GM19239 (cell line): ENCODE measurements around the gene CGB3.
"Not testable (repeated sequence)": the region's sequence is repeated elsewhere in the genome, so short reads cannot be mapped to it uniquely, and the experiment has no call there.

Source experiments
- DNase-seq: peaks from one replicate; pipeline ENCODE4 v3.0.0; 2011; ENCODE audit warnings: low spot score; ENCODE audit not compliant: insufficient read length
- FAIRE-seq: peaks from 2 replicates; lab custom pipeline; 2011; peaks lifted over from hg19 to GRCh38; lab: Jason Lieb, UNC

Gene CGB3

GRCh38 chr19:49043548-49043947, 19.4 kb upstream of the CGB3 start, which contains the start of gene CGB5:
TSS of gene CGB5 (plus strand) at chr19:49043848. CDS start at chr19:49044210, 362 bp downstream.
- not testable (repeated sequence) for DNase-seq, FAIRE-seq

GRCh38 chr19:49042666-49043065, 18.5 kb upstream of the CGB3 start:
- not testable (repeated sequence) for FAIRE-seq, DNase-seq

DNA sequence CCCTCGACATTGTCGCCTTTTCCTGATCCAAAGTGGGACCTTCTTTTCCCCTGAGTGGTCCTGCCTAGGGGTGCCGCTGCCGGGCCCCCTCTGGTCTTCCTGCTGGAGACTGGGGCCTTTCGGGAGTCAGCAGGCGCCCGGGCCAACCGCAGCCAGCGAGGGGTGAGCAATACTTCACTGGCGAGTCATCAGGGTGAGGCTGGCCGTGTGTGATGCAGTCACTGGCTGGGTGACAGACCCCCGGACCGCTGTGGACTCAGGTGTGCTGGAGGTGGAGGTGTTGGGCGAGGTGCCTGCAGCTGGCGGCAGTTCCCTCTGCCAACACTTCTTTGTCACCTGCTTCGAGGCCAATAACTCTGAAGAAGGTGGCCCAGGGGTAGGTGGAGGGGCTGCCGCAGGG, 18.0 kb upstream of the CGB3 start:
- no peak for DNase-seq
- FAIRE-seq, result no peak

GRCh38 chr19:49039736-49040135, 15.6 kb upstream of the CGB3 start:
- FAIRE-seq, result not testable (repeated sequence)

GRCh38 chr19:49038557-49039276, 14.6 kb upstream of the CGB3 start:
- FAIRE-seq, DNase-seq: not testable (repeated sequence)

More at GRCh38 chr19:49039736-49040135, 15.6 kb upstream of the CGB3 start:
- DNase-seq, result not testable (repeated sequence)

DNA sequence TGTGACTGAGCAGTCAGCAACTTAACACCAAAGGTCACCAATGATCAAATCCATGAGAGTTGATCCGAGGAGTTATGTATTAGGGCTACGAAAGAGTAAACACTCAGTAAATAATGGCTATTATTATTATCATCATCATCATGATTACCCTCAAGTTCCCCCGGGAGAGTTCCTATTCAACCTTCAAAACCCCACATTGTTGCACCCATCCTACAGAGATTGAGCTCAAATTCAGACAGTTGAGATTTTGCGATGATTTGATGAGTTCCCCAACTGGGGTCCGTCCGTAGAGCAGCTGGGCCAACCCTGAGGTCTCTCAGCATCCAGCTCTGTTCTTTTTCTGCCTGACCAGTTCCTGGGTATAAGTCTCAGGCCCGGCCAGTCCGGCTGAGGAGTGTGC, 14.0 kb upstream of the CGB3 start:
- not testable (repeated sequence) for DNase-seq, FAIRE-seq

DNA sequence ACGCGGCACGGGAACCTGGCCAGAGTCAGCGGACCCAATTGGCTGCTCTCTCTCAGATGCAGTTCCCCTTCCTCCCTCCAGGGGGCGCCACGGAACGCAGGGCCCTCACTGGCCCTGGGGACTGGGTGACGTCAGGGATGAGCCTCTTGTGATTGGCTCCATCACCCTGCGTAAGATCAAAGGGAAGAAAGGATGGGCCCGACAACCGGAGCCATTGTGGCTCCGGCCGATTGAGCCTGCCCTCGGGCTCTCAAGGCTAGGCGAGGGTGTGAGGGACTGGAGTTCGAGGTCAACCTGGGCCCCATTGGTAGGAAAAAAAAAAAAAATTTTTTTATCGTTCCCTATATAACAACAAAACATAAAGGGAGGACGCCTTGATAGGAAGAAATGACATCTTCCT, 12.7 kb upstream of the CGB3 start, which contains the start of gene CGB1:
CGB1 (minus strand) TSS at position 81 of the 400 bp plus-strand sequence. CDS start 184 bp downstream, outside the sequence.
- not testable (repeated sequence) for DNase-seq, FAIRE-seq

DNA sequence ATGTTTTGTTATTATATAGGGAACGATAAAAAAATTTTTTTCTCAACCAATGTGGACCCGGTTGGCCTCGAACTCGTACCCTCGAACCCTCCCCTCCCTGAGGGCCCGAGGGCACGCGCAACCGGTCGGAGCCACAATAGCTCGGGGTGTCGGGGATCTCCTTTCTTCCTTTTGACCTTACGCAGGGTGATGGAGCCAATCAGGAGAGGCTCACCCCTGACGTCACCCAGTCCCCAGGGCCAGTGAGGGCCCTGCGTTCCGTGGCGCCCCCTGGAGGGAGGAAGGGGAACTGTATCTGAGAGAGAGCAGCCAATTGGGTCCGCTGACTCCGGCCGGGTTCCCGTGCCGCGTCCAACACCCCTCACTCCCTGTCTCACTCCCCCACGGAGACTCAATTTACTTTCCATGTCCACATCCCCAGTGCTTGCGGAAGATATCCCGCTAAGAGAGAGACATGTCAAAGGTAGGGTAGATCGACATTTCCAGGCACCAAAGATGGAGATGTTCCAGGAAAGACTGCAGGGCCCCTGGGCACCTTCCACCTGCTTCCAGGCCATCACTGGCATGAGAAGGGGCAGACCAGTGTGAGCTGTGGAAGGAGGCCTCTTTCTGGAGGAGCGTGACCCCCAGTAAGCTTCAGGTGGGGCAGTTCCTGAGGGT, 7.6 kb upstream of the CGB3 start, which contains the start of gene CGB2:
CGB2 (plus strand) TSS at position 249 of the 660 bp plus-strand sequence; CDS start at position 455, 206 bp downstream.
- not testable (repeated sequence) for FAIRE-seq, DNase-seq

DNA sequence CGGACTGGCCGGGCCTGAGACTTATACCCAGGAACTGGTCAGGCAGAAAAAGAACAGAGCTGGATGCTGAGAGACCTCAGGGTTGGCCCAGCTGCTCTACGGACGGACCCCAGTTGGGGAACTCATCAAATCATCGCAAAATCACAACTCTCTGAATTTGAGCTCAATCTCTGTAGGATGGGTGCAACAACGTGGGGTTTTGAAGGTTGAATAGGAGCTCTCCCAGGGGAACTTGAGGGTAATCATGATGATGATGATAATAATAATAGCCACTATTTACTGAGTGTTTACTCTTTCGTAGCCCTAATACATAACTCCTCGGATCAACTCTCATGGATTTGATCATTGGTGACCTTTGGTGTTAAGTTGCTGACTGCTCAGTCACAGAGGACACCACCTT, 6.2 kb upstream of the CGB3 start:
- FAIRE-seq, DNase-seq: not testable (repeated sequence)

GRCh38 chr19:49029749-49030148, 5.6 kb upstream of the CGB3 start:
- DNase-seq, FAIRE-seq: not testable (repeated sequence)

DNA sequence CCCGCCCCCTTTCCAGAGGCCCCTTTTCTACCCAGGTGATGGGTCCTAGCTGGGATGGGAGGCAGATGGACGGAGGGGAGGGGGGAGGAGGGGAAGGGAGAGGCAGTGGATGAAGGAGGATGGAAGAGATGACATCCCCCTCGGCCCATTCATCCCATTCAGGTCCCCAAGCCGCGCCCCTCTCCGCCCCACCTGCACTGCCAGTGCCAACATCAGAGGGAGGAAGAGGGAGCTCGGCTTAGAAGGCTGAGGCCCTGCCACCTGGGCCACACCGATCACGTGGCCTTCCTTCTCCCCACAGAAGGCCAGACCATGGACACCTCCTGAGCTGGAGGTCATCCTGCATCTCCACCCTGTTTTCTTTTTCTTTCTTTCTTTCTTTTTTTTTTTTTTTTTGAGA, 4.6 kb upstream of the CGB3 start:
- not testable (repeated sequence) for FAIRE-seq, DNase-seq

- not testable (repeated sequence) for DNase-seq, FAIRE-seq
These were observed 1.5 kb upstream of the CGB3 start for GRCh38 chr19:49025599-49025998.

DNA sequence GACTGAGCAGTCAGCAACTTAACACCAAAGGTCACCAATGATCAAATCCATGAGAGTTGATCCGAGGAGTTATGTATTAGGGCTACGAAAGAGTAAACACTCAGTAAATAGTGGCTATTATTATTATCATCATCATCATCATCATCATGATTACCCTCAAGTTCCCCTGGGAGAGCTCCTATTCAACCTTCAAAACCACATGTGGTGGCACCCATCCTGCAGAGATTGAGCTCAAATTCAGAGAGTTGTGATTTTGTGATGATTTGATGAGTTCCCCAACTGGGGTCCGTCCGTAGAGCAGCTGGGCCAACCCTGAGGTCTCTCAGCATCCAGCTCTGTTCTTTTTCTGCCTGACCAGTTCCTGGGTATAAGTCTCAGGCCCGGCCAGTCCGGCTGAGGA, 955 bp upstream of the CGB3 start:
- FAIRE-seq, DNase-seq: not testable (repeated sequence)

DNA sequence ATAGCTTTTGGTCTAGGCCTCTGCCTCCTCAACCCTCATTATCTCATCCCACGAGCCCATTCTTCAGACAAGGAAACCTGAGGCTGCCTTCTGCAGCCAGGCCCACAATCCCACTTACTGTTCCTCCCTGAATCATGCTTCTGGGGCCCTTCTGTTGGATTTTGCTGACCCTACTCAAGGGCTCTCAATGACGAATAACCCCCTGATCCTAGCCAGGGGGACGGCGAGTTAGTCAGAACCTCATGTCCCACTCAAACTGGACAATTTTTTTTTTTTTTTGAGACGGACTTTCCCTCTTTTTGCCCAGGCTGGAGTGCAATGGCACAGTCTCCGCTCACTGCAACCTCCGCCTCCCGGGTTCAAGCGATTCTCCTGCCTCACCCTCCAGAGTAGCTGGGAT, 2.0 kb downstream of the CGB3 start:
- DNase-seq (no peak), FAIRE-seq (no peak)

GRCh38 chr19:49020931-49021895, 2.9 kb downstream of the CGB3 start:
- FAIRE-seq (no peak), DNase-seq (no peak)

- no peak for DNase-seq
- no peak for FAIRE-seq
These were observed 3.8 kb downstream of the CGB3 start for GRCh38 chr19:49020342-49020741.

GRCh38 chr19:49019242-49019932, 4.7 kb downstream of the CGB3 start:
- no peak for FAIRE-seq

DNA sequence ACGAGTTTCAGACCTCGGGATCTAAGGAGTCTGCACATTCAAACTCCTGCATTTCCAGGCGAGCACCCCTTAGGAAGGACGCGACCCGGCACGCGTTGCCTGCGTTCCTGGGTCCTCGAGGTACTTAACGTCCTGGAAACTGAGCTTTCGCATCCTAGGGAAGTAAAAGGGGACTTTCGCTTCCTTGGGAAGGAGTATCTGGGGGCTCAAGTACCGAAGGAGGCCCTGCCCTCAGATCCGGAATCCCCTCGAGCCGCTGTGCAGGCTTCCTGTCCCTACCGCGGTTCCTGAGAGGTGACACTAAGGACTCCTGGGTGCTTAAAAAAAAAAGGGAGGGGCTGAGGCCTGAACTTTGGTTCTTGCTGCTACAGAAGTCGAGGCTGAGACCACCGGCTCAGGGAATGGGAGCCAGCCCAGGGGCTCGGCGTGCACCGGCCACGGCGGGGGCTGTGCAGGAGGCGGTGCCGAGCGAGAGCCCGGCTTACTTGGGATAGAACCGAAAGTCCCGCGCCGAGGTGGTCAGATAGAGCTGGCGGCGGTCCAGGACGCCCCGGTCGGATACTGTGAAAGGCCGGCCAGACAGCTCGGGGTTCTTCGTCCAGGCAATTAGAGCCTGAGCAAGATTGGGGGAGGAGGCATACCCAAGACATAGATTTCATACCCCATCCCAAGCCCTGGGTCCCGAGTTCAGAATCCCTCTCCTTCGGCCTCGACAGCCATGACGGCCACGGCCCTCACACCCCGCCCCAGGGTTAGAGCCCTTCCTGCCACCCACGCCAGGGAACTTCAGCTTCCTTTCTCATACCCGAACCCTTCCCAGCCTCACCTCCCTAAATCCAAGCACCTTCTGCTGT, 5.5 kb downstream of the CGB3 start:
- FAIRE-seq, result peak; percentile 77
- DNase-seq, result not testable (repeated sequence)

More at GRCh38 chr19:49019242-49019932, 4.7 kb downstream of the CGB3 start:
- peak; percentile 71 for DNase-seq
